Lung microvascular endothelial cell (primary cell): ENCODE results near the gene DAND5. TPM values are rescaled to one million over a fixed set of nuclear protein-coding genes. Genes with fewer than 3 reads are reported as not detected.
A peak's percentile ranks its signal among the peaks of the same experiment; 100 is the strongest.
"Not testable (repeated sequence)": the region's sequence is repeated elsewhere in the genome, so short reads cannot be mapped to it uniquely, and the experiment has no call there.

ENCODE experiments used
- DNase-seq, 2 donors: peaks; one replicate each; pipeline versions ENCODE4 v3.0.0 to v3.0.0-alpha.2; 2010; ENCODE audit warnings: low read depth in 2 of 2
- total RNA-seq: library from RNA; depleted of rRNA; stranded (reverse); fragments of >200 nt; gene quantifications from 2 replicates; pipeline ENCODE4 v1.2.1, GENCODE V29; 2014

DAND5 gene
- total RNA-seq, 1 donor from 2014 or later, result under 0.01 TPM

DNA sequence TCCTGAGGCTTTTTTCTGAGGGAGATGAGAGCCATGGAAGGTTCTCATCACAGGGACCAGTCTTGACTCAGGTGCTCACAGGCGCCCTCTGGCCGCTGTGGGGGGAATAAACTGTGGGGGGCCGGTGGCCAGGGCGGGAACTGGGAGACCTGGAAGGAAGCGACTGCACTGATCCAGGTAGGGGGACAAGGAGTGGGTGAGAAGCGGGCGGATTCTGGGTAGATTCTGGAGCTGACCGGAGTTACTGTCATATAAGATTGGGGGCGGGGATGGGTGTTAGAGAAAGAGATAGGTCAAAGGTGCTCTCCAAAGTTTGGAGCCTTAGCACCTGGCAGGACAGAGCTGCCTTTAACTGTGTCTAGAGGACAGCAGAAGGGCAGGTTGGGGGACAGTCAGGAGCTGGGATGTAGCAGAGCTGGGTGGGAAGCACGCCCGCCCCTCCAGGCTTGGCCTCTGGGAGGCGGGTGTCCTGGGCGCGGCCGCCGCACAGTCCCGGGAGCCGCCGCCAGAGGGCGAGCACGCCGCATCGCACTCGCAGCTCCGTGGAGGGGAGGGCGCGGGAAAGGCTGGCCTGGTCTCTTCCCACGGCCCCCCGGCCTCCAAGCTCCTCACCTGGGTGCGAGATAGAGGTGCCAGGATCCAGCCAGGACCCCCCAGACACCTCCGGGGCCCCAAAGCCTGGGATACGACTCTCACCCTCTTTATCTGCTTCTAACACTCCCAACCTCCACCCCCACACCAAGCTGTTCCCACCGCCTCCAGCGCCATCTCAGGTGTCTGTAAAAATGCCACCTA is 4.2 kb upstream of the DAND5 start:
- peak; percentile 75 to 89 for DNase-seq

DNA sequence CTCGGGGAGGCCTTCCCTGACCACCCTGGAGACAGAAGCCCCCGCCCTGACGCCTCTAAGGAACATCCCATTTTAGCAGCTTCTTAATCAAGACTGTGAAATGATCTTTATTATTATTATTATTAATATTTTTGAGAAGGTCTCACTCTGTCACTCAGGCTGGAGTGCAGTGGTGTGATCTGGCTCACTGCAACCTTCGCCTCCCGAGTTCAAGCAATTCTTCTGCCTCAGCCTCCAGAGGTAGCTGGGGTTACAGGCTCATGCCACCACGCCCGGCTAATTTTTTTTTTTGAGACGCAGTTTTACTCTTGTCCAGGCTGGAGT is 3.6 kb upstream of the DAND5 start:
- DNase-seq, result no peak

DNA sequence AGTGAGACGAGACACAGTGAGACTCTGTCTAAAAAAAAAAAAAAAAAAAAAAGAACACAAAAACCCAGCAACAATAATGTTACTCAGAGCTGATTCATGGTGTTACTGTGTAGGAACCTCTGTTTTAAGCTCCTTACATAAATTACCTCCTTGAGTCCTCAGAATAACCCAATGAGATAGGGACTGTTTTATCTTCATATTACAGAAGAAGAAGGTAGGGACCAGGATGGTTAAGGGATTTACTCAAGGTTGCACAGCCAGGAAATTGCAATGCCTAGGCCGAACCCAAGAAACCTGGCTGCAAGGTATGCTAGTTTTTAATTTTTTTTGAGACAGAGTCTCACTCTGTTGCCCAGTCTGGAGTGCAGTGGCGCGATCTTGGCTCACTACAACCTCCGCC is 1.5 kb upstream of the DAND5 start:
- DNase-seq, result no peak

DNA sequence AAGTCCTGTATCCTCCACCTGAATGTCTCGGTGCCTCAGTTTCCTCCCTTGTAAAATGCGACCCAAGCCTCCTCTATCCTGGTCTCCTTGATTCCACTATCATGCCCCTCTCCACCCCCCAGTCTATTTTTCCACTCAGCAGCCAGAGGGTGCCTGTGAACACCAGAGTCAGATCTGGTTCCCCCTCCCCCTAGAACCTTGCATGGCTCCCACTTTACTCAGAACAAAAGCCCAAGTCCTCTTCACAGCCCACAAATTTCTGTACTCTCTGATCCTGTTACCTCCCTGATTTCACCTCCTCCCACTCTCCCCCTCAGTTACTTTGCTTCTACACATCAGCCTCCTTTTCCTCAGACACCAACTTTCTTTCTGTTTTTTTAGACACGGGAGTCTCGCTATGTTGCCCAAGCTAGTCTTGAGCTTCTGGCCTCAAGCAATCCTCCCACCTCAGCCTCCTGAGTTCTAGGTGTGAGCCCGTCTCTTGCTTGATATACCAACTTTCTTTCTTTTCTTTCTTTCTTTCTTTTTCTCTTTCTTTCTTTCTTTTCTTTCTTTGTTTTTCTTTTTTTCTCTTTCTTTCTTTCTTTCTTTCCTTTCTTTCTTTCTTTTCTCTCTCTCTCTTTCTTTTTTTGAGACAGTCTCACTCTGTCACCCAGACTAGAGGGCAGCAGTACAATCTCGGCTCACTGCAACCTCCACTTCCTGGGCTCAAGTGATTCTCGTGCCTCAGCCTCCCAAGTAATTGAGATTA is 869 bp downstream of the DAND5 start:
- DNase-seq, result no peak

DNA sequence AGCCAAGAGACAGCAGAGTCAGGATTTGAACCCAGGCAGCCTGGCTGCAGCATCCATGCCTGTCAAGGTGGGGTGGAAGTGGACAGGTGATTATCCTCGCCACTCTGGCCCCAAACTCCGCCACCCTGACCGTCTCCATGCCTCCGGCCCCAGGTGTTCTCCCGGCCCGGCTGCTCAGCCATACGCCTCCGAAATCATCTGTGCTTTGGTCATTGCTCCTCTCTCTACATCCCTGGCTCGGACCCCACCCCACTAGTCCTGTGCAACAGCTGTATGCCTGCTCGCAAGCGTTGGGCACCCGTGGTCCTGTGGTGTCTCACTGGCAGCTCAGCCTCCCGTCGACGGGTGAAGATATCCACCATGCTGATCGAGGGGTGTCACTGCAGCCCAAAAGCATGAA is 3.9 kb downstream of the DAND5 start:
- no peak for DNase-seq

DNA sequence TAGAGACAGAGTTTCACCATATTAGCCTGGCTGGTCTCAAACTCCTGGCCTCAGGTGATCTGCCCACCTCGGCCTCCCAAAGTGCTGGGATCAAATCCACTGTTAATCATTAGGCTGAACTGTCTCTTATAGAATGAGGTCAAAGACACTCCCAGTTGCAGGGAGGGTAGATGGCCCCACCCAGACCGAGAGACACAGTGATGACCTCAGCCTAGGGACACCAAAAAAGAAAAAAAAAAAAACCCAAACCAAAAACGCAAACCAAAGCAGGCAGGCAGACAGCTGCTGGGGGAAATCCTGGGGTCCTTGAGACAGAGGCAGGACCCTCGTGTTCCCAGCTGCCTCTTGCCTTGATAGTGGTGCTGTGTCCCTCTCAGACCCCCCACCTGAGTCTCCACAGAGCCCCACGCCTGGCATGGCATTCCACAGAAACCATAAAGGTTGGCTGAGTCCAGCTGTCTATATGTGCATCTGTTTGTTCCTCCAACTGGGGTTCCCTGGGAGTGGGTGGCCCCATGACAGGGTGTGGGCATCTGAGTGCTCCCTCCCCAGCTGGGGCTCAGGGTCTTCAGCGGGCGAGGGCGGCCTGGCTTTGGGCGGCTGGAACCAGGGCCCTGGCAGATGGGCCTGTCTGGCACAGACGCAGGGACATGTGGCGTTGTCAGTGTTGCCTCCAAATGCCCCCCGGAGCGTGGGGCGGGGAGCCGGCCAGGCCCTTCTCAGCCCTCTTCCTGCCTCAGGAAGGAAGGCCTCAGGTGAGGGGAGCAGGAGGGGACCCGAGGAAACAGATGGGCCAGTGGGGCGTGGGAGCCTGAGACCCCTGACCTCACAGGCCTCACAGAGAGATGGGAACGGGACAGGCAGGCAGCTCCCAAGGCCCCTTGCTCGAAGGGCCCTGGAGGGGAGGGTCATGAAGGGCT is 5.2 kb downstream of the DAND5 start:
- DNase-seq, result peak in 1 of 2 donors; percentile 97

DNA sequence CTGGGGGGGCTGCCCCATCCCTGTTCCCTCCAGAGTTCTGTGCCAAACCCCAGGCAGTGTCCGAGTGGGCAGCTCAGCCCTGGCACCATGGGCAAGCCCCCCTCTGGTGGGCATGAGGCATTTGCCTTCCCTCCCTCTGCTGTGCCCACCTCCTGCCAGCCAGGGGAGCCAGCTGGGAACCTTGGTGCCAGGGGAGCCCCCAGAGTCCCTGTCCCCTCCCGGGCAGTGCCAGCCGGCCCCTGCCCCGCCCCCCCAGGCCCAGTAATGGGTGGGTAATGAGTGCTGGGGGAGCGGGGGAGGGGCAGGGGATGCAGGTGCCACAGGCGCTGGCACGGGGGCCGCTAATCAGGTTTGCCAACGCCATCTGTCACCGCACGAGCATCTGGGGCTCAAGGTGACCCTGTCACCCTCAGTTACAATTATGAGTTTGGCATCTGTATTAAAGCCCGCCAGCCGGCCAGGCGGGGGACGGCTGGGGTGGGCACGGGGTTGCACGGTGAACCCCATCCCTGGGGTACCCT is 5.9 kb downstream of the DAND5 start:
- no peak for DNase-seq

DNA sequence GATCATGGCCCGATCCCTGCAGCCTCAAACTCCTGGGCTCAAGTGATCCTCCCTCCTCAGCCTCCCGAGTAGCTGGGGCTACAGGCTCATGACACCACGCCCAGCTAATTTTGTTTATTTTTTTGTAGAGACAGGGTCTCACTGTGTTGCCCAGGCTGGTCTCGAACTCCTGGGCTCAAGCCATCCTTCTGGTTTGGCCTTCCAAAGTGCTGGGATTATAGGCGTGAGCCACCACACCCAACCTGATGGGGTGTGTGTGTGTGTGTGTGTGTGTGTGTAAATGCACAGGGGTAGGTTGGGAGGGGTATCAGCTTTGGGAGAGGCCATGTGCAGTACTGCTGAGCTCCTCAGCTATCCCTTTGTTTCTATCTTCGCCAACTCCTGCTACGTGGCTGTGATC is 6.7 kb downstream of the DAND5 start:
- DNase-seq, result not testable (repeated sequence)

DNA sequence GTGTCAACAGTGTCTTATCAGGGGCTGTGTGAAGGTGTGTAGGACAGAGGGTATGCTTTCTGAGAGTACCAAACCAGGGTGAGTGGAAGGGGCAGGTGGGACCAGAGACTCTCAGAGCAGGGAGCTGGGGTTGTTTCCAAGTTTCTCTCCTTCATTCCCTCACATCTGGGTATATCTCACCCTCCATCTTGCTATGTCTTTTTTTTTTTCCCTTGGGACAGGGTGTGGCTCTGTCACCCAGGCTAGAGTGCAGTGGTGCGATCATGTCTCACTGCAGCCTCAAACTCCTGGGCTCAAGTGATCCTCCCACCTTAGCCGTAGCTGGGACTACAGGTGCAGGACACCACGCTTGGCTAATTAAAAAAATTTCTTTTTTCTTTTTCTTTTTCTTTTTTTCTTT is 10.6 kb downstream of the DAND5 start:
- DNase-seq, result no peak

DNA sequence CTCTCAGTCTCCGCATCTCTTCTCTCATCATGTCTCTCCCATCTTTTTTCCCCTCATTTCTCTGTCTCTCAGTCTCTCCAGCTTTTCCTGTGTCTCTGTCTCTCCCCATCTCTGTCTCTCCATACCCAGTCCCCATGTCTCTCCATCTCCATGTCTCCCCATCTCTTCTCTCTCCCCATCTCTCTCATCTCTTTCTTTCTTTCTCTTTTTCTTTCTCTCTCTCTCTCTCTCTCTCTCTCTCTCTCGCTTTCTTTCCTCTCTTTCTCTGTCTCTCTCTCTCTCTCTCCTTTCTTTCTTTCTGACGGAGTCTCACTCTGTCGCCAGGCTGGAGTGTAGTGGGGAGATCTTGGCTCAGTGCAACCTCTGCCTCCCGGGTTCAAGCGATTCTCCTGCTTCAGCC is 13.3 kb downstream of the DAND5 start:
- DNase-seq, result no peak

DNA sequence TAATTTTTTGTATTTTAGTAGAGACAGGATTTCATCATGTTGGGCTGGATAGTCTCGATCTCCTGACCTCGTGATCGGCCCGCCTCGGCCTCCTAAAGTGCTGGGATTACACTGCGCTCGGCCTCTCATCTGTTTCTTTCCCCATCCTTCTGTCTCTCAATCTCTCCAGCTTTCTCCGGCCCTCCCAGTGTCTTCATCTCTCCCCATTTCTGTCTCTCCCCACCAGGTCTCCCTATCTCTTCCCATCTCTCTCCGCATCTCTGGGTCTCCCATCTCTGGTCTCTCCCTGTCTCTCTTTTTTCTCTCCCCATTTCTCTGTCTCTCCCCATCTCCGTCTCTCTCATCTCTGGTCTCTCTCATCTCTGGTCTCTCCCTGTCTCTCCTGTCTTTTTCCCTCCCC is 13.7 kb downstream of the DAND5 start:
- DNase-seq, result no peak

DNA sequence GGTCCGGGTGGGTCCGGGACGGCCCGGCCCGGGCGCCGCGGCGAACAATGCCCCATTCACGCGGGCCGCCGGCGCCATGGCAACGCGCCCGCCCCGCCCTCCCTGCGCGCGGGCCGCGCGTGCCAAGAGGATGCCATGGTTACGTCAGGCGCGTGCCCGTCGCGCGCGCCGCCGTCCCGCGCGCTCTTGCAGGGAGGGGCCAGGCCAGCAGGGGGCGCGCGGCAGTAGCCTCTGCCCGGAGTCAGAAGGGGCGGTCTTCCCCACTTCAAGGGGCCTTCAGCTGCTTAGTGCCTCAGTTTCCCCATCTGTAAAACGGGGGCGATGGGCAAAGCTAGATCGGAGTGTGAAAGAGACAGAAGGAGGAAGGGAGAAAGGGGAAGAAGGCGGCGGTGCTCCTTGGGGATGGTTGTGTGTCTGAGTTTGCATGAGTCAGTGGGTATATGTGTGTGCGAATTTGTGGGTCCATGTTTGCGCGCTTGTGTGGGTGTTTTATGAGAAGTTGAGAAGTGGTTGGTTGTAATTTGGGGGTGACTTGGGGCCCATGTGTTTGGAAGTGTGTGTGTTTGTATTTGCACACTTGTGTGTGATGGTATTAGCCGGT is 14.3 kb downstream of the DAND5 start:
- DNase-seq, result peak; percentile 84 to 90

DNA sequence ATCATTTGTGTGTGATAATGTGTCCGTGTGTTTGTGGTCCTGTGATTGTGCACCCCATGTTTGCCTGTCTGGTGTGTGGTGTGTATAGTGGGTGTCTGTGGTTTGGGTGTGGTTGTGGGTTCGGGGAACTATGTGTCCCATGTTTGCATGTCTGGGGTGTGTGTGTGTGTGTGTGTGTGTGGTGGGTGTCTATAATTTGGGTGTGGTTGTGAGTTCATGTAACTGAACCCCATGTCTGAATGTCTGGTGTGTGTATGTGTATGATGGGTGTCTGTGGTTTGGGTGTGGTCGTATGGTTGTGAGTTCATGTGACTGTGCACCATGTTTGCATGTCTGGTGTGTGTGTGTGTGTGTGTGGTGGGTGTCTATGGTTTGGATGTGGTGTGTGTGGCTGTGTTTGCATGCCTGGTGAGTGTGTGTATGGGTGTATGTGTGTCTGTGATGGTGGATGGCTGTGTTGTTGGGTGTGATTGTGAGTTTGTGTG is 14.8 kb downstream of the DAND5 start:
- DNase-seq, result no peak

DNA sequence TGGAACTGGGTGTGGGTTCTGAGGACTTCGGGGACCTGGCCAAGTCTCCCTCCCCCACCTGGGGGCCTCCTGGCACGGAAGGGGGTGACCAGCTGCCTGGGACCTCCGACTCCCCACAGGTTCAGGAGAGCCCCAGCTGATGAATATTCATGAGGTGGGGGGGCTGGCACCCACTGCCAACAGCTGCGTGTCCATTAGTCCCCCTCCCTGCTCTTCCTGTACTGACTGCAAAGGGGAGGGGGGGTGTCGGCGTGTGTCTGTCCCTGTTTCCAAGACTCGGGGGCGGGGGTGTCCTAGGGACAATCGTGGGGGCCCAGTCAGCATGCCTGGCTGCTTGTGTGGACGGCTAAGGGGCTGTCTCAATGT is 15.3 kb downstream of the DAND5 start:
- DNase-seq, result no peak

DNA sequence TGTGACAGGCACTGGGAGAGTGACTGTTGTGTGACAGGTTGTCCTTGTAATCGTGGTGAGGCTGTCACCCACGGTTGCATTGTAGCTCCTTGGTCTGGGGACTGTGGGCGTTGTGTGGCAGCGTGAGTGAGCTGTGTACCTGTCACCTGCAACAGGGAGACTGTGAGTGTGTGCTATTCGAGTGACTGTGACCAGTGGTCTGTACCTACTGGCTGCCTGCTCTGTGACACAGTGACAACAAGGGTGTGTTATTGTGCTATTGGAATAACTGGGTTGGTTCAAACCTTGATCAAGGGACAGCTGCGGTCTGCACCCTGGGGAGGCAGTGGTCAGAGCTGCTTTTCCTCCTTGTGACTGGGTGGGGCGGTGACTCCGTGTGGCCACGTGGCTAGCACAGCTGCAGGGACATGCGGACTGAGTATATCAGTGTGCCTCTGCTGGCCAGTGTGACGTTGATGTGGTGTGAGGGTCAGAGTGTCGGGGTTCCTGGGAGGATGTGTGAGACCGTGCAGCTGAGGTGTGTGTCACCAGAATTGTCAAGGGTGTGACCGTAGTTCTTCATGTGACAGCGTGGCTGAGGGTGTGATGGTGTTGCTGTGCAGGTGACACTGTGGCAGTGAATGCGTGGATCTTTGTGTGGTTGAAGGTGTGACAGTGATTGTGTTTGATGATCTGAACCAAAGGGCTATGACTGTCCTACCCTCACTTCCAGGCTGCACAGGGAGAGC is 15.8 kb downstream of the DAND5 start:
- DNase-seq, result peak in 1 of 2 donors; percentile 53

DNA sequence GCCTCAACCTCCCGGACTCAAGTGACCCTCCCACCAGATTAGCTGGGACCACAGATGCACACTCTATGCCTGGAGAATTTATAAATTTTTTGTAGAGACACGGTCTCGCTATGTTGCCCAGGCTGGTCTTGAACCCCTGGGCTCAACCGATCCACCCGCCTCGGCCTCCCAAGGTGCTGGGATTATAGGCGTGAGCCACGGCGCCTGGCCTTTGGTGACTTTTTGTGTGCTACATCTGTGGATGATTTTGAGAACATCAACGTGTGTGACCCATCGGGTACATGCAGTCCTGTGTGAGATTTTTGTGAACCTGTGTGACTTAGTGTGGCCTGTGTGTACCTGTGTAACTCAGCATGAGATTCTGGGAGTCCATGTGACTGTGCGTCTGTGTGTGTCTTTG is 17.4 kb downstream of the DAND5 start:
- DNase-seq, result no peak

DNA sequence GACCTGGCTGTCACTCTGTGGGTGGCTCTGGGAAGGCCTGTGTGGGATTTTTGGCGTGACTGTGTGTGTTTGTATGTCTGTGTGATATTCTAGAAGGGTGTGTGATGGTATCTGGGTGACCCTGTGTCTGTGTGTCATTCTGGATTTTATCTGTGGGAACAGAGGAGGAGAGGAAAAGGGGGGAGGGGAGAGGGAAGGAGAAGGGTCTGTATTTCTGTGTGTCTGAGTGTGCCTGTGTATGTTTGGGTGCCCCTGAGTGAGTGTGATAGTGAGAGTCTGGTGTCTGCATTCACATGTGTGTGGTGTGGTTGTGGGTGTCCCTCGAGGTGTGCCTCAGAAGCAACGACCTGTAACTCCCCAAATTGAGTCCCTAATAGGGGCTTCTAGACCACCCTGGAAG is 17.8 kb downstream of the DAND5 start:
- no peak for DNase-seq

DNA sequence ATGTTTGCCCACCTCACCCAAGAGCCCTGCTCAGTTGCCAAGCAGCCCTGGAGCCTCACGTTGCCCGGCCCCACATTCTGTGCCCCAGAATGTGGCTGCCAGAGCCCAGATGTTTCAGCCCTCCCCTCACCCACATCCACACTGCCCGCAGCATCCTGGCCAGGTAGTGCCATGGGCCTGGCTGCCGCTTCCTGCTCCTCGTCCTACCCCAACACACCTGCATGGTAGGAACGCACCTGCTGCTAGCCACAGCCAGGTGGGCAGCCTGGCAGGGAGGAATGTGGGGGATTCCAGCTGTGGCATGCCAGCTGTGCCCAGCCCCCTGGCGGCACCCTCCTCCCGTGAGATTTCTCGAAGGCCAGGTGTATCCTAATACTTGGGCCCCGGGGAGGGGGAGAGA is 18.4 kb downstream of the DAND5 start:
- DNase-seq, result no peak

DNA sequence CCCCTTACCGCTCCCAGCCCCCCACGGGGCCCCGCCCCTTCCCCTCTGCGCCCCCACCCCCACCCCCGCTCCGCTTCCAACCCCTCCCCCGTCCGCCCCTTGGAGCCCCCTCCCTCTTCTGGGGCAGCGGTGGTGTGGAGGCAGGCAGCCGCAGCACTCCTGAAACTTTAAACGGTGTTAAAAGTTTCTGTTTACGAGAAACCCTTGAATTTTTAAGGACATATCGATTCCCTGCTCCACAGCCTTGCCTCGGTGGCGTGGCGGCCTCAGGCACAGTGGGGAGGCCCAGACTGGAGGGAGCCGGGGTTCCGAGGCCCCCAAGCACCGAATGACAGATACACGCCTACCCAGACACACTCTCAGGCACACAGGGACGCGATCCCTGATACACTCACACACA is 21.1 kb downstream of the DAND5 start:
- no peak for DNase-seq

DNA sequence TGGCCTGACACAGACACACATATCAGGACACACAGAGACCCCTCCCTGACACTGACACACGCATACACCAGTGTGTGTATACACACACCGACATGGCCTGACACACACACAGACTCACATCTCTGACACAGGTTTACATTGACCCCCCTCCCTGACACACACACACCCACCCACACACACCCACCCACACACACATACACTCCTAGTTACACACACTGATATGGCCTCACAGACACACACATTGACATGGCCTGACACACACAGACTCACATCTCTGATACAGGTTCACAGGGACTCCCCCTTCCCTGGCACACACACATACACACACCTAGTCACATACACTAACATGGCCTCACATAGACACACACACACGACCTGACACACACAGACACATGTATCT is 21.5 kb downstream of the DAND5 start:
- no peak for DNase-seq

DNA sequence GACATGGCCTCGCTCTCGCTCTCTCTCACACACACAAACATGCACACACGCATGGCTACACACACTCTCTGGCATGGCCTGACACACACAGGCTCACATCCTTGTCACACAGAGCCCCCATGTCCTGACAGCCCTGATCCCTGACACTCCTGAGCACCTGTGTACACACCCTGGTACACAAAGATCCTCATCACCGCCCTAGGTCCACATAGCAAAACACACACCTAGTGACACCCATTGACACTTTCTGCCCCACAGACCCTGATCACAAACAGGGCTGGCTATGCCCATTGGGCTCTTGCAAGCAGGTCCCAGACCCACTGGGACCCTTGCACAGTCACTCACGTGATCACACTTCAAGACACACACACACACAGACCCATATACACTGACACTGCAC is 21.9 kb downstream of the DAND5 start:
- DNase-seq, result no peak
